Stomach (tissue), 9 donors: ENCODE results near the gene POR. TPM values are rescaled to one million over a fixed set of nuclear protein-coding genes. Genes with fewer than 3 reads are reported as not detected.
A peak's percentile ranks its signal among the peaks of the same experiment; 100 is the strongest.

ENCODE experiments used
- DNase-seq, 2 donors: peaks; one replicate each; pipeline versions ENCODE4 v3.0.0 to v3.0.0-alpha.2; 2013 to 2019
- H3K27ac ChIP-seq, 5 donors: fragments of 200-600 bp in 4 of 5; sonication (generic) in 4 of 5; one replicate each; pipeline ENCODE4 v1.5.1; 2013 to 2019; ENCODE audit warnings: mild to moderate bottlenecking in 1 of 5, moderate library complexity in 1 of 5
- H3K27me3 ChIP-seq, 3 donors: fragments of 200-600 bp; sonication (generic); one replicate each; pipeline ENCODE4 v1.5.1; 2017 to 2019; ENCODE audit warnings: mixed run types in 1 of 3
- H3K36me3 ChIP-seq, 4 donors: fragments of 200-600 bp; sonication (generic); 1 replicate in 3 of 4; 2 replicates in 1 of 4; pipeline ENCODE4 v1.5.1; 2016 to 2019
- H3K4me1 ChIP-seq, 4 donors: fragments of 200-600 bp; sonication (generic); one replicate each; pipeline ENCODE4 v1.5.1; 2016 to 2019
- H3K4me3 ChIP-seq, 4 donors: fragments of 200-600 bp; sonication (generic) in 3 of 4; one replicate each; pipeline ENCODE4 v1.5.1; 2016 to 2019; ENCODE audit warnings: mild to moderate bottlenecking in 1 of 4
- H3K9me3 ChIP-seq, 4 donors: fragments of 200-600 bp; sonication (generic); one replicate each; pipeline ENCODE4 v1.5.1; 2016 to 2019
- CTCF ChIP-seq, 7 experiments: fragments of 450-650 bp in 4 of 7; fragments of 200-600 bp in 3 of 7; sonication (generic) in 3 of 7; IDR thresholded peaks; one replicate each; pipeline ENCODE4 v1.5.1; 2016 to 2019; ENCODE audit warnings: antibody characterized with exemption in 7 of 7, control low read depth in 2 of 7, mild to moderate bottlenecking in 1 of 7
- EP300 ChIP-seq: sonication (generic); formaldehyde crosslinking; IDR thresholded peaks from one replicate; pipeline ENCODE4 v1.6.1; 2017; ENCODE audit warnings: antibody characterized with exemption
- POLR2A ChIP-seq, 4 donors: fragments of 450-650 bp; IDR thresholded peaks; one replicate each; pipeline ENCODE4 v1.6.1; 2016; ENCODE audit warnings: antibody characterized with exemption in 4 of 4, control low read depth in 2 of 4, mild to moderate bottlenecking in 1 of 4, moderate library complexity in 1 of 4
- POLR2AphosphoS5 ChIP-seq, 3 donors: sonication (generic); formaldehyde crosslinking; IDR thresholded peaks; one replicate each; pipeline ENCODE4 v1.6.1; 2016; ENCODE audit warnings: antibody characterized with exemption in 3 of 3
- WGBS, 5 donors: extraction: QIAGEN DNeasy Blood & Tissue Kit in 3 of 5; methylation state at CpG; one replicate each; pipeline versions ENCODE4 v1.1.5 to v1.1.7; 2013 to 2018; 5-methylcytosine and 5-hydroxymethylcytosine counted together
- intact Hi-C: fragments of 100-400 bp; cut with DNase I; formaldehyde crosslinking; loops from one replicate; pipeline ENCODE4 v1.15.1; 2023; ENCODE audit warnings: low total_unique reads
- polyA plus RNA-seq, 3 donors: library from polyadenylated mRNA; stranded (reverse); fragments of 200-250 nt; gene quantifications; one replicate each; pipeline ENCODE4 v1.2.3, GENCODE V29; 2013
- total RNA-seq, 5 donors: library from RNA; depleted of rRNA; stranded (reverse); fragments of >200 nt; gene quantifications; one replicate each; pipeline versions ENCODE4 v1.1.0 to v1.2.3, GENCODE V29; 2014 to 2016
- donor health status: healthy with polysubstance abuse.
- donor health status: Bipolar disorder and iron deficiency.
- donor health status: healthy.

The POR gene
- total and polyA plus RNA-seq, 8 donors: 30.4 to 304 (median 67.3) TPM

DNA sequence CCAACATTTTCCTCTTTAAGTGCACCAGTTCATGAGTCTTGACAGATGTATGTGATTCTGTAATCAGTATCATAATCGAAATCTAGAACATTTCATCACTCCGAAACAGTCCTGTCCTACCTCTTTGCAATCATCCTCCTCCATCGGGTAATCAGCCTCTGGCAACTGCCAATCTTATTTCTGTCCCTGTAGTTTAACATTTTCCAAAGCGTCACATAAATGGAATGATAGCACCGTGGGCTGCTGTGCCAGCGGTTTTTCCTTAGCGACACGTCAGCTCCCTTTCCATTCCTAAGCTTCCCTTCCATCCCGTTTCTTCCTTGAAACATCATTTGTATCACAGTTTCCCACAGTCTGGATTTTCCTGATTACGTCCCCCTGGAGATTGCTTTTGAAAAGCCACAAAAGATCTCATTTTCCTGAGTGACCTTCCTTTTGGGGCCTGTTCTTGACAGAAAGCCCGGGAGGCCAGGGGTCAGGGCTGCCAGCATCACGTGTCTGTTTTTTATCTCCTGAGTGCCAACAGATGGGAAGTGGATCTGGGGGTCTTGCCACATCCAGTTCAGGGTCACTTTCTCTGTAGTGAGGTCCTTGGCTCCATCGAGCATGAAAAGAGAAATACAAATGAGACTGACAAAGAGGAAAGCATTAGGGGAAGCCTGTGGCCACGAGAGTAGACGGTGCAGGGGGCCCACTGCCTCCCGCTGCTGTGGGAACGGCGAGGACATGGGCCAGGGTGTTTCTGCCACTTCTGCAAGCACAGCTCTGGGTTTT is 47.8 kb downstream of the POR start:
- H3K4me1 ChIP-seq: peaks cover 16 to 49% (median 32%) of the 10 kb centered on the region in 4 donors
- TF ChIP-seq POLR2AphosphoS5 (IDR thresholded peaks at IDR 0.05): peak in 2 of 3 donors; percentile 13
- TF ChIP-seq EP300: no peak
- peaks cover 11 to 53% (median 35%) of the 10 kb centered on the region in 4 donors for H3K36me3 ChIP-seq
- H3K4me3 ChIP-seq: no peak overlapping the region
- intact Hi-C loops: loop anchor here (10.0 kb wide), 1 partner anchor 58 kb away; no protein-coding TSS in a partner anchor
- no peaks in the 10 kb centered on the region for H3K27me3 ChIP-seq
- peak overlapping the region in 4 of 5 donors; percentile 62 to 91 (median 72) for H3K27ac ChIP-seq
- no peaks in the 10 kb centered on the region for H3K9me3 ChIP-seq
- no peak for DNase-seq
- 63 to 80% (median 71%) methylated on average over 18 of the region's 18 CpGs for WGBS, 5 donors

DNA sequence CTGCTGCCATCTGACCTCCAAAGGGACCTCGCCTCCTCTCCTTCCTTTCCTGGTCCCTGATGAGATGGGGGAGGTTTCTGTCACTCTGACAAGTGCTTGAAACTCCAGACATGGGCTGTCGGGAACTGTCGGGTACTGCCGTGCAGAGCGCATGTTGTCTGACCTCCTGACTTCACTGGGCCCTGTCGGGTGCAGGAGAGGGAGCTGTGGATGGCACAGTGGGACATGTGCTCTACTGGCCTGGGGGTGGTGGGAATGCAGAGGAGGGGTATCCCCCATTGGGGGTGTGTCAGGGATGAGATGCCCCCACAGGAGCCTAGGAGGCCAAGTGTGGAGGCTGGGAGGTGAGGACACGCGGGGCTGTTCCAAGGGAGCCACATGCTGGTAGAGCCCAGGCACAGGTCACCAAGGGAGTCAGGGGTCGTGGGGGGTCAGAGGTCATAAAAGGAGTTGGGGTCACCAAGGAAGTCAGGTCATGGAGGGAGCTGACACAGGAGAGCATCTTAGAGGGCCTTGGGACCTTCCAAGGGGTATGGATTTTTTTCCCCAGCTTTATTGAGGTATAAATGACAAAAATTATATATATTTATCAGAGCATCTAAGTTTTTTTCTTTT is 48.5 kb downstream of the POR start:
- H3K27me3 ChIP-seq: no peaks in the 10 kb centered on the region
- H3K4me1 ChIP-seq: peaks cover 23 to 49% (median 39%) of the 10 kb centered on the region in 4 donors
- TF ChIP-seq POLR2AphosphoS5 (IDR thresholded peaks at IDR 0.05) (no peak), EP300 (no peak), CTCF (IDR thresholded peaks at IDR 0.05) (no peak)
- H3K9me3 ChIP-seq: no peaks in the 10 kb centered on the region
- intact Hi-C loops: loop anchor here (10.0 kb wide), 1 partner anchor 59 kb away; no protein-coding TSS in a partner anchor
- H3K4me3 ChIP-seq: no peak overlapping the region
- WGBS, 5 donors: 78 to 89% (median 86%) methylated on average over 9 of the region's 9 CpGs
- H3K36me3 ChIP-seq: peaks cover 11 to 52% (median 34%) of the 10 kb centered on the region in 4 donors
- no peak for DNase-seq
- peak overlapping the region in 4 of 5 donors; percentile 62 to 91 (median 72) for H3K27ac ChIP-seq

DNA sequence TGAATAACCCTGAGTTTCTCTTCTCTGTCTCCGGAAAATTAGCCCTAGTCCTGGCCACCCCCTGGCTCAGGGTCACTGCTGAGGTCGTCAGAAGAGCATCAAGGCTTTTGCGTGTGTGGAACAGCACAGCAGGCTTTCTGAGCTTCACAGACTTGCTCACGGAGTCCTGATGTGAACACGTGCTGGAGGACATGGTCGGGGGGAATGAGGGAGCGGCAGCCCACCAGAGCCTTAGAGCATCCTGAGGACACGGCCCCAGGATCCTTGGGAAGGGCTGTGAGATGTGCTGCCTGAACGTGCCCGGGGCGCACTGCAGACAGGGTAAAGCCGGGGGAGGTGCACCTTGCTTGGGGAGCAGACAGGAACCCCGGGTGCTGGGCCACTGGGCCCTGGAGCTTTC is 50.7 kb downstream of the POR start:
- DNase-seq: no peak
- no peaks in the 10 kb centered on the region for H3K27me3 ChIP-seq
- TF ChIP-seq CTCF (IDR thresholded peaks at IDR 0.05) (no peak), POLR2AphosphoS5 (IDR thresholded peaks at IDR 0.05) (no peak), EP300 (no peak), POLR2A (IDR thresholded peaks at IDR 0.05) (no peak)
- peak overlapping the region in 4 of 5 donors; percentile 86 to 91 (median 87) for H3K27ac ChIP-seq
- 76 to 87% (median 84%) methylated on average over 10 to 13 of the region's 13 CpGs for WGBS, 5 donors
- H3K9me3 ChIP-seq: no peaks in the 10 kb centered on the region
- intact Hi-C loops: loop anchor here (10.0 kb wide), 1 partner anchor 61 kb away; no protein-coding TSS in a partner anchor
- peaks cover 25 to 65% (median 52%) of the 10 kb centered on the region in 4 donors for H3K4me1 ChIP-seq
- H3K4me3 ChIP-seq: no peak overlapping the region
- peaks cover 4 to 37% (median 22%) of the 10 kb centered on the region in 4 donors for H3K36me3 ChIP-seq

GRCh38 chr7:75966190-75966961 is 51.4 kb downstream of the POR start:
- Histone ChIP-seq H3K36me3 (peaks cover 4 to 32% (median 19%) of the 10 kb centered on the region in 4 donors), H3K4me3 (peak overlapping the region in 2 of 4 donors; percentile 18 to 20), H3K27ac (peak overlapping the region; percentile 37 to 91 (median 86)), H3K9me3 (no peaks in the 10 kb centered on the region), H3K4me1 (peaks cover 26 to 66% (median 54%) of the 10 kb centered on the region in 4 donors), H3K27me3 (no peaks in the 10 kb centered on the region)
- TF ChIP-seq EP300 (peak; percentile 98), POLR2A (IDR thresholded peaks at IDR 0.05) (no peak), POLR2AphosphoS5 (IDR thresholded peaks at IDR 0.05) (peak; percentile 72 to 89 (median 85)), CTCF (IDR thresholded peaks at IDR 0.05) (no peak)
- intact Hi-C loops: loop anchor here (10.0 kb wide), 1 partner anchor 62 kb away; no protein-coding TSS in a partner anchor
- 43 to 76% (median 65%) methylated on average over 25 to 26 of the region's 26 CpGs for WGBS, 5 donors
- peak in 1 of 2 donors; percentile 67 for DNase-seq
